GOT3 (cell line): ENCODE results near the gene LXN.
"Not testable (repeated sequence)": the region's sequence is repeated elsewhere in the genome, so short reads cannot be mapped to it uniquely, and the experiment has no call there.

Source experiments
- DNase-seq: peaks from one replicate; lab custom pipeline; 2025; ENCODE audit warnings: mixed read lengths; lab: John Stamatoyannopoulos, UW

The LXN gene, protein sequence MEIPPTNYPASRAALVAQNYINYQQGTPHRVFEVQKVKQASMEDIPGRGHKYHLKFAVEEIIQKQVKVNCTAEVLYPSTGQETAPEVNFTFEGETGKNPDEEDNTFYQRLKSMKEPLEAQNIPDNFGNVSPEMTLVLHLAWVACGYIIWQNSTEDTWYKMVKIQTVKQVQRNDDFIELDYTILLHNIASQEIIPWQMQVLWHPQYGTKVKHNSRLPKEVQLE

GRCh38 chr3:158672215-158673176, at the start of gene LXN:
LXN (minus strand) TSS chr3:158672648; CDS start chr3:158672478, 170 bp downstream.
- no peak for DNase-seq

DNA sequence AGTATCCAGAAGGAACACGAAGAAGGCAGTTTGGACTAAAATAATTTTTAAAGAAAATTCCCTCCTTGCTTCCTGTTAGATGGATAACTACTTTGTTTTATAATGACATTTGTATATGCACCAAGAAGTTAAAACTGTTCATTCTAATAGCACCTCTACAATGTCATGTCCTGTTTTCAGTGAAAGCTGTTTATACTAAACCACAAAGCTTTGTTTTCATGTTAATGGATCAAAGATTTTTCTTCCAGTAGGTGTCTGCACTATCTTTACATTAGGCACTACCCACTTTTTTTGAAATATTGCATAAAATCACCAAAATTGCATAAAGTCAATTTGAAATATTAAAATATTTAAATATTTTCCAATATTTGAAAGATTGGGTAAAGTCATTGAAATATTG, 49.7 kb upstream of the LXN start:
- no peak for DNase-seq

- no peak for DNase-seq
These were observed 46.2 kb upstream of the LXN start for GRCh38 chr3:158718490-158719170.

GRCh38 chr3:158717576-158717975, 45.1 kb upstream of the LXN start:
- no peak for DNase-seq

- no peak for DNase-seq
These were observed 40.6 kb upstream of the LXN start for GRCh38 chr3:158713094-158713499.

GRCh38 chr3:158712443-158712842, 40.0 kb upstream of the LXN start:
- DNase-seq = no peak

GRCh38 chr3:158711886-158712285, 39.4 kb upstream of the LXN start:
- no peak for DNase-seq

- no peak for DNase-seq
These were observed 38.2 kb upstream of the LXN start for GRCh38 chr3:158710601-158711000.

DNA sequence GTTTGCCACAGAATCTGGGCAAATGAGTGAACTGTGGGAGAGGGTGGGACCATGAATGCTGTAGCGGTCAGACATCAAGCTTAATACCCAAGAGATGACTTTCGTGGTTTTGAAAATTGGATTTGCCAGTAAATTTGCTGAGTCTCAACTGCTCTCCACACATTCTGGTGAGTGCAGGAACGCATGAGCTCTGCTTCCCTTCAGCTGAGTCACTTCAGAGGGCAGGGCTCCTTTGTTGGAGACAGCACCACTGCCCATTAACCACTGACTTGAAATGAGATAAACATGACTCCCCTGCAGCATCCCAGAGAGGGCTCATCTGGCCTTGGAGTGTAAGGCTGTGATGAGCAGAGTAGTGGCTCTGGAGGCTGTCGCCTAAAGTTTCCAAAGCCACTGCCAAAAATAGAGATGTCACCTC, 37.2 kb upstream of the LXN start:
- peak; percentile 44 for DNase-seq

DNA sequence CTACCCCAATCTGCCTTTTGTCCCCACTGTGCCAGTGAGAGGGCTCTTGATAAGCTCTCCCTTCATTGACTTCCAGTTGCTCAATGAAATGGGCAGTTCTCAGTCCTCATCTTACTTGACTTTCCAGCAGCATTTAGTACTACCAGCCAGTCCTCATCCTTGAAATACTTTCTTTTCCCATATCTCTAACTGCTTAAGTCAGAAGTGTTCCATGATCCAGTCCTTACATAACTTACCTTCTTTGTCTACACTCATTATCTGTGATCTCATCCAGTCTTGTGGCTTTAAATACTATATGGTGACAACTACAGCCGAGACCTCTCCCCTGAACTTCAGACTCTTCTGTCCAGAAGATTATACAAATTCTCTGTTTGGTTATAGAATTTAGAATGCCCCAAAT, 31.1 kb upstream of the LXN start:
- no peak for DNase-seq

DNA sequence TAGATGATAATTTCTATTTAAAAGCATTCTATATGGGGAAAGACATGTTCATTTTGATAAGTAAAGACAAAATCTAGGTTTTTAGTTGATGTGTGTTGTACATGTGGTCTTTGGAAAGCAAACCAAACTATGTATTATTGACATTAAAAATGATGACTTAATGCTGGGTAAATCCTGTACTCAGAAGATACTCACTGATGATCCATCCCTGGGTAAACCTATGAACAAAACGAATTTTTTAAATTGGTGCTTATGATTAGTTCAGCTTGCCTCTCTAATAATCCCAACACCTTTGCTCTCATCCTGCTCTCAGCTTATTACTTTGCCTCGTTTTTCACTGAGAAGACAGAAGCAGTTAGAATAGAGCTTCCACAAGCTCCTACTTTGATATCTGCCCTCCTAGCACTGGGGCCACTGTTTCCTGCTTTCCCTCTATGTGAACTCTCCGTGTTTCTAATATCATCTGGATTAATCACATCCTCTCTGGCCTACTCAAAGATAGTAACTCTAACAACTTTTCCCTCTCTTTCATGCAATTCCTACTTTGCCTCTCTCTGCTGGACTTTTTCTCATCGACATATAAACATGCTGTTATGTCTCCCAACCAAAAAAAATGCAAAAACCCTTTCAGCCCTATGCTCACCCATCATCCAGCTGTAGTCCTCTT, 30.5 kb upstream of the LXN start:
- DNase-seq = no peak

- DNase-seq = no peak
These were observed 29.1 kb upstream of the LXN start for GRCh38 chr3:158701420-158702065.

- no peak for DNase-seq
These were observed 28.1 kb upstream of the LXN start for GRCh38 chr3:158700559-158700958.

DNA sequence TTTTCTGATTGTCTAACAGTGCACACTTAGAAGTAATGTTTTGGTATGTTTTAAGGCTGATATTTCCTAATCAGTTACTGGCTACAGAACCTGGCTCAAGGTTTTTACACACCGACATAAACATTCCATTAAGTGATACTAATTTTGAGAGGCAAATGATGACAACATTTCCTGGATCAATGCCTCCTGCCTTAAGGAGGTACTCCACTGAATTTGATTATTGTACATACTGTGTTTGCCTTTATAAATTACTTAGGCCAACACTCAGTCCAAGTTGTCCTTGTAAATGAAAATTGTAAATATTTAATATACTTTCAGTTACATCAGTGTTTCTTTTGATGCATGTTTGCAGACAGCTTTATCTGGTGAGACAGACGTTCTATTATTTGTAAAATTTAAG, 24.2 kb upstream of the LXN start:
- no peak for DNase-seq

GRCh38 chr3:158693866-158694456, 21.5 kb upstream of the LXN start:
- DNase-seq = not testable (repeated sequence)

DNA sequence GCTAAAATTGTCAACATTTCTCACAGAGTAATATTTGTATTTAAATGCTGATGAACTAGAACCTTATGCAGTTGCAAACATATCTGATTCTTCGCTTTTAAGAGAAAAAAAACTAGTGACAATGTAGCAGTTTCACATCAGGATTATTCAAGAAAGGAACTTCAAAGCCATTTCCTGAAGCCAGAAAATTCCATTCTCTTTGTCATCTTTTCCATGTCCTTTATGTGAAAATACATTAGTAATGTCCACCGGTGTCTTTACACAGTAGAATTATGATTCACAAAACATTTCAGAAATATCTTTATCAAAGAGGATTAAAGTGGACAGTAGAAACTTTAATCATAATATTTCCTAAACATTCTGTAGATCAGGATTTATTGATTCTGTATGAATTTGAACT, 12.7 kb upstream of the LXN start:
- no peak for DNase-seq

- no peak for DNase-seq
These were observed 10.9 kb upstream of the LXN start for GRCh38 chr3:158683230-158683962.

- no peak for DNase-seq
These were observed 8.4 kb upstream of the LXN start for GRCh38 chr3:158680861-158681260.

GRCh38 chr3:158679547-158680000, 7.1 kb upstream of the LXN start:
- DNase-seq = no peak

GRCh38 chr3:158678687-158679086, 6.2 kb upstream of the LXN start:
- DNase-seq = no peak
